ENCODE measurements around the gene EPHX1. TPM values are rescaled to one million over a fixed set of nuclear protein-coding genes. Genes with fewer than 3 reads are reported as not detected.
"Not testable (repeated sequence)": the region's sequence is repeated elsewhere in the genome, so short reads cannot be mapped to it uniquely, and the experiment has no call there.

EPHX1 gene
- polyA plus RNA-seq, 1 donor: 25.9 TPM

GRCh38 chr1:225816643-225817538, 7.0 kb downstream of the EPHX1 start:
- DNase-seq (ENCODE audit: low read depth): no peak

DNA sequence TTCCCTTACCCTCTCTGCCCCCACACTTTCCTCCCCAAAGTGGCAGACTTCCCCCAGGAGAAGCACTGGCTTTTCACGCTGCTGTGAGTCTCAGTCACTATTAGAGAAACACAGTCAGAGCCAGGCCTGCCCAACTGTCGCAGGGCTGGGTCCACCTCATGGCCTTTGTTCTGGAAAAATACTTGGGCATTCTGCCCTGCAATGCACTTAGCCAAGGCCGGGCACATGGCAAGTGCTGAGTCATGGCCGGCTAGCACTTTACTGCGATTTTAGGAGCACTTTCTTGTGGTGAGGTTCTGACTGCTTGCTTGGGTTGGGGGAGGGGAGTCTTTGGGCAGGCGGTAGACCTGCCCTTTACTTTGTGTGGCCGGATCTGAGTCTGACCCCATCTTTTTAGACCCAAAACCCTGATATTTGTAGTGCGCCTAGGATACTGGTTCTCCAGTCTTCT, 7.7 kb downstream of the EPHX1 start:
- no peak for DNase-seq (ENCODE audit: low read depth)

DNA sequence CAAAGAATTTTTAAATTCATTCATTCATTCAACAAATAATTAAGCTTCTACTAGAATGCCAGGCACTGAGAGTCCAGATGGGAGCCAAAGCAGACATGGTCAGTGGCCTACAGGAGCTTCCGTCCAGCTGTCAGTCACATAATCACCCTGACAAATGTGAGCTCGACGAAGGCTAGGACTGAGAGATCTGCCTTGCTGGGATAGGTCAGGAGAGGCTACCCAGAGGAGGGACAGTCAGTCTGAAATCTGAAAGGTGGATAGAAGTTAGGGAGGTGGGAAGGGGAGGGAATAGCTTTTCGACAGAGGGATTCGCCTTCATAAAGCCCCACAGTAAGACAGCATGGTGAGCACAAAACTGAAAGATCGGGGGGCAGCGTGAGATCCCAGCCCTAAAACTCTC, 8.3 kb downstream of the EPHX1 start:
- no peak for DNase-seq (ENCODE audit: low read depth)

GRCh38 chr1:225819346-225820192, 9.6 kb downstream of the EPHX1 start:
- no peak for DNase-seq (ENCODE audit: low read depth)

DNA sequence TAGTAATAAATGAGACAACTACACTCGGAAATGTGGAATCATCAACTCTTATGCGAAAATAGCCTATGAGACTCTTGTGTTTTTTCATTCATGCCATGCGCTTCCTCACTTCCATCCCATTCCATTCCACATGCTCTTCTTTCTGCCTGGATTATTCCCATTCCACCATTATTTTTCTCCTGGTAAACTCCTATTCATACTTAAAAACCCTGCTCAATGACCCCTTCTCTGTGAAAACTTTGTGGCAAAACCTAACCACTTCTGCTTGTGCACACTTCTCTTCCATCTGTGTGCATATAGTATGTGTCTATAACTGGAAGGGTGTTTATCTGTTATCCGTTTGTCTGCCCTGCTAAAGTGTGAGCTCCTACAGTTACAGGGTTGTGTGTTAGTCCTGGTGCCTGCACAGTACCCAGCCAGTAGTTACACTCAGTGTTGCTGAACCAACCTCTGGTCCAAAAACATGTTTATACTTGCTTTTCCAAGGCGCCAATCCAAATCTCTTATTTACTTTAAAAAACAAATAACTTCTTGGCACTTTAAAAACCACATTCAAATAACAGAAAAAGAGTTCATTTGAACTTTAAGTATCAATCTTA, 10.7 kb downstream of the EPHX1 start:
- DNase-seq (ENCODE audit: low read depth): no peak

GRCh38 chr1:225822655-225823403, 12.9 kb downstream of the EPHX1 start:
- DNase-seq (ENCODE audit: low read depth): no peak

- DNase-seq (ENCODE audit: low read depth): no peak
These were observed 13.9 kb downstream of the EPHX1 start for GRCh38 chr1:225823811-225824261.

DNA sequence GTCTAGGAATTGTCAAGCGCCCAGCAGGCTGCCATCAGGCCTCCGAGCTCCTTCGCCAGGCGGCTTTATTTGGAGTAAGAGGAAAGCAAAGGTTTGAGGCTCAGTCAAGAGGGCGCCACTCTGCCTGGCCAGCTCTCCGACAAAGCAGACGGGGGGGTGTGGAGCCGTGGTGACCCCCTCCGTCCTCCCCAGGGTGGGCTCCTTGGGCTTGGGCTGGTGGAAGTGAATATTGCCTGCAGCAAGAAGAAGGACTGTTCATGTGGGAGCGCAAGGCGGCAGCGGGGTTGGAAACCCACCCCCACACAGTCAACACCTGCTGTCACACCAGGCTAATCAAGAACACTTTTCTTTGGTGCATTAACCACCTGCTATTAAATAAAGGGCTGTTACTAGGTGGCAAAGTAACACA, 14.6 kb downstream of the EPHX1 start:
- DNase-seq (ENCODE audit: low read depth): no peak

DNA sequence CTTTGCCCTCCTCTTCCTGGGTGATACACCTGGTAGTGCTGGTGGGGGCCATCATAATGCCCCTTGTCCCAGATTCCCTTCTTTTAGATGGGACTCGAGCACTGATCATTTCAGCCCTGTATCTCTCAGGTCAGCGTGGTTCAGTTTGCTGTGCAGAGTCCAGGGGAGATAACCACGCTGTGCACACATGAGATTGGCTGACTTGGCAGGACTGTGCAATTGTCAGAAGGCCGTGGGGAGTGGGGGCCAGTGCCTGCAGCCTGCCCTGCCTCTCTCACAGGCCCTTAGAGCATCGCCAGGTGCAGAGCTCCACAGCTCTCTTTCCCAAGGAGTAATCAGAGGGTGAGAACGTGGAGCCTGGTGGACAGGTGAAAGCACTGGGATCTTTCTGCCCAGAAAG, 15.2 kb downstream of the EPHX1 start:
- no peak for DNase-seq (ENCODE audit: low read depth)

DNA sequence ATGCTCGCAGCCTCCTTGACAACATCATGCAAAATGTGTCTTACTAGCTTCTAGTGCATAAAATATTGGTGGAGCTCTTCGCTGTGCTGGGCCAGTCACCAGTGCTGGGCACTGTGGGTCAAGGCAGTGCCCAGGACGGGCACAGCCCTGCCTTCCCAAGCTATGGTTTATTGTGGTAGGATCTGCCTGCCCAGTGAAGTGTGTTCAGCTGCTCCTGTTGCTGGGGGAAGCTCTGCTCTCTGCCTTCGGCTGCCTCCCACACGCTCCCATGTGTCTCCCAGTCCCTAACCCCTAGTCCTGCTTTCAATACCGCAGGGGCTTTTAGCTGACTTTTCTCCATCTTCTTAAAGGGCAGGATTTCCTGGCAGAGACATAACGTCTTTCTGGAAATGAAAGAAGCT, 15.7 kb downstream of the EPHX1 start:
- no peak for DNase-seq (ENCODE audit: low read depth)

DNA sequence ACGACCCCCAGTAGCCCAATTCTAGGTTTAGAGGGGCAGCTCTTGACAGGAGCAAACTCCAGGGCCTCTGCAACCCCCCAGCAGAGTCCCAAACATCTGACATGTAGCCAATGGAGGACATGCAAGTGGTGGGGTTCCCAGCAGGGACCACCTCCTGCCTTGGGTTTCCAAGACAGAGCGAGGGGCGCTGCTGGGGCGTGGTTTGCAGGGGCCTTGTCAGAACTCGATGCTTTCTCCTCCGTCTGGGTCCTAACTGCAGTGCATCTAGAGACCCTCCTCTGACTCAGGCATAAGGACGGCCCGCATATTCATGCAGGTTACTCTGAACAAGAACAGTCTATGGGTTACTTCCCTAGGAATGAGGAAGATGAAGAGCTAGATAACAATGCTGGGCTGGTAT, 17.2 kb downstream of the EPHX1 start:
- no peak for DNase-seq (ENCODE audit: low read depth)

GRCh38 chr1:225828706-225829345, 18.9 kb downstream of the EPHX1 start:
- no peak for DNase-seq (ENCODE audit: low read depth)

DNA sequence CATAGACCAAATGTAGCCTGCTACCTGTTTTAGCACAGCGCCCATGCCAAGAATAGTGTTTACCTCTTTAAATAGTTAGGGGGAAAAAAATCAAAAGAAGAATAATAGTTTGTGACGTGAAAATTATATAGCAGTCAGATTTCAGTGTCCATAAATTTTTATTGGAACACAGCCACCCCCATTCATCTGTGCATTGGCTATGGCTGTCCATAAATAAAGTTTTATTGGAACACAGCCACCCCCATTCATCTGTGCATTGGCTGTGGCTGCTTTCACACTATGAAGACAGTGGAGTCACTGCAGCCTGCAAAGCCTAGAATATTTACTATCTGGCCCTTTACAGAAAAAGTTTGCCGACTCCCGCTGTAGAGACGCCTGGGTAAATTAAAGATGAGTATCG, 20.9 kb downstream of the EPHX1 start:
- DNase-seq (ENCODE audit: low read depth): no peak

- peak; percentile 97 for DNase-seq (ENCODE audit: low read depth)
These were observed 24.7 kb downstream of the EPHX1 start for GRCh38 chr1:225834417-225835329.

DNA sequence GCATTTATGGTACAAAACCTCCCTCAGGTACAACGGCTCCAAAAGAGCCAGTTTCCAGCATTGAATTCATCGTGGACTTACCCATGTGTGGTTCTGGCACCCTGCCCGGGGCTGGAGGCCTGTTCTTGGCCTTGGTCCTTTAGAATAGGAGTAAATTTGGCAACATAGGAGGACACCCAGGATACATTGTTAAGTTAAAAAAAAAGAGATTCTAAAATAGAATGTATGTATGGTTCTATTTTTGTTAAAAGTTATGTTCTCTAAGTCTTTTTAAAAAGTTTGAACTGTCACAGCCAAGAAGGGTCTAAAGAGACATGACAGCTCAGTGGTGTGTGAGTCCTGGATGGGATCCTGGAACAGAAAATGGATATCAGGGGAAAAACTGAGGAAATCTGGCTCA, 25.9 kb downstream of the EPHX1 start:
- peak; percentile 46 for DNase-seq (ENCODE audit: low read depth)

GRCh38 chr1:225836296-225836695, 26.4 kb downstream of the EPHX1 start:
- not testable (repeated sequence) for DNase-seq (ENCODE audit: low read depth)

DNA sequence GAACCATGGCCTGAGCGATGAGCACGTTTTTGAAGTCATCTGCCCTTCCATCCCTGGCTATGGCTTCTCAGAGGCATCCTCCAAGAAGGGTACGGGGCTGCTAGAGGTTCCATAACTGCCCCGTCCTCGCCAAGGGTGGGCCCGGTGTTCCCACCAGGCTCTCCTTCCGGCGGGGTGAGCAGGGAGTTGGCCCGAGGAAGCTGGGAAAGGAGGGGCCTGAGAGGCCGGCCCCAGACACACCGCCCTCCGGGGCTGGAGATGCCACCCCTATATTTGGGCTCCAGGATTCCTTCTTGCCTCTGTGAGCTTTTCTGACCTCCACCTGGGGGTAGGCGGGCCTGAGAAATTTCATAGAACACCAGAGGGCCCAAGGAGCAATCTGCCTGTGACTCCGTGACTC, 28.9 kb downstream of the EPHX1 start:
- DNase-seq (ENCODE audit: low read depth): no peak

GRCh38 chr1:225840223-225840610, 30.3 kb downstream of the EPHX1 start:
- no peak for DNase-seq (ENCODE audit: low read depth)

DNA sequence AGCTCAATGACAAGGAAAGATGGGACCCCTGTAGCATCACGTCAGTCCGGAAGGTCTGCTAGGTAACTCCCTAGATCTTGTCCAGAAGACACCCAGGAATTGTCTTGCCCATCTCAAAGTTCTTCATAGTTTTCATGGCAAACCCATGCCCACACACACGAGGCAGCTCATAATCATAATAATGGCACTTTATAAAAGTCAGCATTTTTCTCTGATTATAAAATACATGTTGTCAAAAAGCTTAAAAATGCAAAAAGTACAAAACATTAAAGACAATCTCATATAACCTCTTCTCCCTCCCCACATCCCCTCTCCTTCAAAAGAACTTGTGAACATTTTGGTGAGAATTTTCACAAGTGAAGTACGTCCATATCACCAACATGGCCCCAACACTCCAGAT, 30.8 kb downstream of the EPHX1 start:
- no peak for DNase-seq (ENCODE audit: low read depth)

GRCh38 chr1:225842074-225842473, 32.1 kb downstream of the EPHX1 start:
- DNase-seq (ENCODE audit: low read depth): no peak
